Vagina (tissue), 2 donors: ENCODE measurements around the gene TOGARAM2. TPM values are rescaled to one million over a fixed set of nuclear protein-coding genes. Genes with fewer than 3 reads are reported as not detected.

Experiments
- DNase-seq, 2 donors: peaks; one replicate each; pipeline ENCODE4 v3.0.0-alpha.2; 2017; ENCODE audit errors: extremely low spot score in 2 of 2
- H3K27ac ChIP-seq: fragments of 200-600 bp; sonication (generic); one replicate; pipeline ENCODE4 v1.5.1; 2019
- H3K27me3 ChIP-seq: fragments of 200-600 bp; sonication (generic); one replicate; pipeline ENCODE4 v1.5.1; 2019
- H3K36me3 ChIP-seq, 2 donors: fragments of 200-600 bp; sonication (generic); one replicate each; pipeline ENCODE4 v1.5.1; 2017 to 2019
- H3K4me1 ChIP-seq: fragments of 200-600 bp; sonication (generic); one replicate; pipeline ENCODE4 v1.5.1; 2019
- H3K4me3 ChIP-seq, 2 donors: fragments of 200-600 bp; sonication (generic); 1 replicate in 1 of 2; 2 replicates in 1 of 2; pipeline ENCODE4 v1.5.1; 2016 to 2019
- H3K9me3 ChIP-seq: fragments of 200-600 bp; sonication (generic); one replicate; pipeline ENCODE4 v1.5.1; 2019
- CTCF ChIP-seq, 3 experiments: fragments of 450-650 bp in 2 of 3; fragments of 200-600 bp in 1 of 3; sonication (generic) in 1 of 3; IDR thresholded peaks; one replicate each; pipeline ENCODE4 v1.5.1; 2017 to 2019; ENCODE audit warnings: antibody characterized with exemption in 3 of 3, mild to moderate bottlenecking in 2 of 3, moderate library complexity in 2 of 3
- POLR2A ChIP-seq, 2 donors: fragments of 450-650 bp; IDR thresholded peaks; one replicate each; pipeline ENCODE4 v1.6.1; 2017; ENCODE audit warnings: antibody characterized with exemption in 2 of 2, mild to moderate bottlenecking in 2 of 2, moderate library complexity in 2 of 2
- POLR2AphosphoS5 ChIP-seq, 2 donors: sonication (generic); formaldehyde crosslinking; IDR thresholded peaks; one replicate each; pipeline ENCODE4 v1.9.0; 2017; ENCODE audit warnings: antibody characterized with exemption in 2 of 2, mild to moderate bottlenecking in 2 of 2, low read depth in 1 of 2; ENCODE audit not compliant: insufficient read depth in 1 of 2
- intact Hi-C: fragments of 100-400 bp; cut with DNase I; formaldehyde crosslinking; loops from one replicate; pipeline ENCODE4 v1.15.1; 2023
- total RNA-seq: library from RNA; depleted of rRNA; stranded (reverse); fragments of >200 nt; gene quantifications from one replicate; pipeline ENCODE4 v1.2.3, GENCODE V29; 2016

TOGARAM2 gene
- total RNA-seq, 1 donor from 2014 or later, result under 0.01 TPM

- Histone ChIP-seq H3K27ac (no peak overlapping the region), H3K9me3 (no peaks in the 10 kb centered on the region), H3K4me3 (no peak overlapping the region), H3K27me3 (no peaks in the 10 kb centered on the region), H3K4me1 (peaks cover 39% of the 10 kb centered on the region), H3K36me3 (no peaks in the 10 kb centered on the region)
- DNase-seq, result no peak
- TF ChIP-seq CTCF (IDR thresholded peaks at IDR 0.05) (no peak), POLR2A (IDR thresholded peaks at IDR 0.05) (no peak), POLR2AphosphoS5 (IDR thresholded peaks at IDR 0.05; ENCODE audit: insufficient read depth in 1 of 2, low read depth in 1 of 2) (no peak)
- intact Hi-C loops, result no loop called here
Observed at GRCh38 chr2:29061176-29061575, 80.1 kb downstream of the TOGARAM2 start.

GRCh38 chr2:29061616-29062015, 80.5 kb downstream of the TOGARAM2 start:
- peaks cover 43% of the 10 kb centered on the region for H3K4me1 ChIP-seq
- no peak overlapping the region for H3K27ac ChIP-seq
- DNase-seq, result no peak

GRCh38 chr2:29062371-29062770, 81.3 kb downstream of the TOGARAM2 start:
- no peak overlapping the region for H3K4me3 ChIP-seq
- intact Hi-C loops, result no loop called here
- TF ChIP-seq POLR2A (IDR thresholded peaks at IDR 0.05), result no peak
- TF ChIP-seq CTCF (IDR thresholded peaks at IDR 0.05), result no peak
- no peak for TF ChIP-seq POLR2AphosphoS5 (IDR thresholded peaks at IDR 0.05; ENCODE audit: insufficient read depth in 1 of 2, low read depth in 1 of 2)
- no peaks in the 10 kb centered on the region for H3K27me3 ChIP-seq
- peaks cover 49% of the 10 kb centered on the region for H3K4me1 ChIP-seq
- no peaks in the 10 kb centered on the region for H3K36me3 ChIP-seq
- no peaks in the 10 kb centered on the region for H3K9me3 ChIP-seq
- H3K27ac ChIP-seq, result no peak overlapping the region
- no peak for DNase-seq

More at GRCh38 chr2:29061616-29062015, 80.5 kb downstream of the TOGARAM2 start:
- Histone ChIP-seq H3K9me3 (no peaks in the 10 kb centered on the region), H3K4me3 (no peak overlapping the region), H3K27me3 (no peaks in the 10 kb centered on the region), H3K36me3 (no peaks in the 10 kb centered on the region)
- intact Hi-C loops, result no loop called here
- no peak for TF ChIP-seq POLR2A (IDR thresholded peaks at IDR 0.05)
- no peak for TF ChIP-seq CTCF (IDR thresholded peaks at IDR 0.05)
- no peak for TF ChIP-seq POLR2AphosphoS5 (IDR thresholded peaks at IDR 0.05; ENCODE audit: insufficient read depth in 1 of 2, low read depth in 1 of 2)

- intact Hi-C loops, result no loop called here
Observed at GRCh38 chr2:29063056-29063455, 82.0 kb downstream of the TOGARAM2 start.

More at GRCh38 chr2:29063056-29063455, 82.0 kb downstream of the TOGARAM2 start:
- peaks cover 55% of the 10 kb centered on the region for H3K4me1 ChIP-seq
- TF ChIP-seq POLR2A (IDR thresholded peaks at IDR 0.05), result no peak
- no peak for TF ChIP-seq POLR2AphosphoS5 (IDR thresholded peaks at IDR 0.05; ENCODE audit: insufficient read depth in 1 of 2, low read depth in 1 of 2)
- no peak for TF ChIP-seq CTCF (IDR thresholded peaks at IDR 0.05)
- no peak overlapping the region for H3K4me3 ChIP-seq
- no peaks in the 10 kb centered on the region for H3K36me3 ChIP-seq
- DNase-seq, result no peak
- H3K9me3 ChIP-seq, result no peaks in the 10 kb centered on the region
- H3K27me3 ChIP-seq, result no peaks in the 10 kb centered on the region
- H3K27ac ChIP-seq, result peak overlapping the region; percentile 69
